Measurements from ENCODE around the gene SIL1.

GRCh38 chr5:138954257-138955012 lies 243.7 kb downstream of the SIL1 start:
- TF ChIP-seq CTCF (IDR thresholded peaks at IDR 0.05) (no peak), POLR2A (IDR thresholded peaks at IDR 0.05) (no peak)
